ENCODE measurements around the gene KCNIP3.

- TF ChIP-seq CTCF (conservative IDR thresholded peaks at IDR 0.05): no peak
- TF ChIP-seq EZH2 (IDR thresholded peaks at IDR 0.05; ENCODE audit: low read depth): no peak
These were observed 69.4 kb downstream of the KCNIP3 start for GRCh38 chr2:95366514-95366913.
